HFF-Myc (cell line): ENCODE data around the gene BEND4.

Experiments used
- DNase-seq: peaks from one replicate; pipeline ENCODE4 v3.0.0-alpha.2; 2011; ENCODE audit warnings: low read depth; ENCODE audit errors: extremely low read depth
- H3K4me3 ChIP-seq: replicated peaks from 2 replicates; pipeline ENCODE4 v1.5.1; 2011; ENCODE audit warnings: low read depth, mild to moderate bottlenecking, control low read depth, low read length
- TF ChIP-seq, protein P1 (sequence below): IDR thresholded peaks from 2 replicates; pipeline ENCODE4 v1.5.1; 2012; ENCODE audit warnings: mild to moderate bottlenecking, low read depth, low read length, control low read depth; ENCODE audit errors: missing control alignments

The BEND4 gene

DNA sequence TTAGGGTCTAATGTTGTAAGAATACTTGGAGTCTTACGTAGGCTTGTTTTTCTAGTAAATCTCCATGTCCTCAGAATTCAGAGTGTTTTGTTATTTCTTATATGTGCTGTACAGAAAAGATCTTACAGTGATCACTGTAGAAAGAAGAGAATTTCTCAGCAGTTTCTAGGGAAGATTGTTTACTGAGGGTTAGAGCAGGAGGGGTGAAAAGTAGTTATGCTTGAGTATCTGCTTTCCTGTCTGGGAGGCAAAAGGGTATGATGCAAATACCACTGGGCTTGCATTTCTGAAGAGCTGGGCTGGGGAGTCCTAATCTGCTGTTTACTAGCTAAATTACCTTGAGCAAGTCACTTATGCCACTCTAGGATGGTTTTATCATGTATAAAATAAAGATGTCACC lies 78.2 kb downstream of the BEND4 start:
- no peak for DNase-seq
- no peak overlapping the region for H3K4me3 ChIP-seq
- TF ChIP-seq, protein P1, sequence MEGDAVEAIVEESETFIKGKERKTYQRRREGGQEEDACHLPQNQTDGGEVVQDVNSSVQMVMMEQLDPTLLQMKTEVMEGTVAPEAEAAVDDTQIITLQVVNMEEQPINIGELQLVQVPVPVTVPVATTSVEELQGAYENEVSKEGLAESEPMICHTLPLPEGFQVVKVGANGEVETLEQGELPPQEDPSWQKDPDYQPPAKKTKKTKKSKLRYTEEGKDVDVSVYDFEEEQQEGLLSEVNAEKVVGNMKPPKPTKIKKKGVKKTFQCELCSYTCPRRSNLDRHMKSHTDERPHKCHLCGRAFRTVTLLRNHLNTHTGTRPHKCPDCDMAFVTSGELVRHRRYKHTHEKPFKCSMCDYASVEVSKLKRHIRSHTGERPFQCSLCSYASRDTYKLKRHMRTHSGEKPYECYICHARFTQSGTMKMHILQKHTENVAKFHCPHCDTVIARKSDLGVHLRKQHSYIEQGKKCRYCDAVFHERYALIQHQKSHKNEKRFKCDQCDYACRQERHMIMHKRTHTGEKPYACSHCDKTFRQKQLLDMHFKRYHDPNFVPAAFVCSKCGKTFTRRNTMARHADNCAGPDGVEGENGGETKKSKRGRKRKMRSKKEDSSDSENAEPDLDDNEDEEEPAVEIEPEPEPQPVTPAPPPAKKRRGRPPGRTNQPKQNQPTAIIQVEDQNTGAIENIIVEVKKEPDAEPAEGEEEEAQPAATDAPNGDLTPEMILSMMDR, result no peak

DNA sequence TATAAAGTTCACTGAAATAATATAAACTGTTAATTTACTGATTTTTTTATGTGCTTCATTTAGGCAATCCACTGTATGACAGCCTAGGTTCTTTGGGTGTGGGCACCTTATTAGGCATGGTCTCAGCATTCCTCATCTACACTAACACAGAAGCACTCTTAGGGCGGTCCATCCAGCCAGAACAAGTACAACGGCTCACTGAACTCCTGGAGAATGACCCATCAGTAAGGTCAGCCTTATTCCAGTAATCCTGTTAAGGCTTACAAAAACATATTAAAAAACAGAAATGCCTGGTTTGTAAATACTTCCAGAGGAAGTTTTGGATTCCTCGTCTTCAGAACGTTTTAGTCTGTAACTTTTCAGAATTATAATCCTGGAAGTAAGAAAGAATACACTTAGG lies 82.0 kb downstream of the BEND4 start:
- H3K4me3 ChIP-seq, result no peak overlapping the region
- DNase-seq, result no peak
- TF ChIP-seq, protein P1, result no peak

DNA sequence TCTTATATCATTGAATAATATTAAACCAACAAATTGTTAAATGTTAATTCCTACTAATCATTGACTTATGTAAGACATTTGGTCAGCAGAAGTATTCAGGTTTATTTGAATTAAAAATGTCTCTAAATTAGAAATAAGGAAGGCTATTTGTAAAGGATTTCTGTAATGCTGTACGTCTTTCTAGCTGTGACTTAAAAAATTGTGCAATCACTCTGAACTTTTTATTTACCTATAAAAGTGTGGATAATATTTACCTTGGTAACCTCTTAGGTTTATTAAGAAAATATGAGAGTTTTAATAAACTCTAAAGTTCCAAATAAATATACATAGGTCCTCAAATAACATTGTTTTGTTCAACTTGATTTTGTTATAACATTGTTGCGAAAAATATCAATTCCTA lies 85.2 kb downstream of the BEND4 start:
- TF ChIP-seq, protein P1, result no peak
- DNase-seq, result no peak

DNA sequence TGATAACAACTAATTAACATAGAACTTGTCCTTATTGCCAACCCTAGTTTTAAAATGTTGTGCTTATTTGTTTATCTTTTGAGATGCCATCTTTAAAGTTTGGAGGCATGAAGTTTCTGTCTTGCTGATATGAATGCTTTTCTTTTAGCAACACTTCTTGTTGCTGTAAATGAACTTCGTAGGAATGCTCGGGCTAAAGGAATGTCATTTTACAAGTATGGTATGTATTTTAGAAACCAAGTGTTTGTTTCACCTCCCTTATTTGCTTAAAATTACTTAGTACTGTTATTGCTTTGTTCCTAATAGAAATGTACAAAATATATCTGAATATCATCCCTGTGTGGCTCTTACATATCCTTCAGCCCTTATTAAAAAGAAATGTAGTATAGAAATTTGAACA lies 86.1 kb downstream of the BEND4 start:
- DNase-seq, result no peak
- no peak overlapping the region for H3K4me3 ChIP-seq
- TF ChIP-seq, protein P1, result no peak

More for the DNA sequence above, 85.2 kb downstream of the BEND4 start:
- no peak overlapping the region for H3K4me3 ChIP-seq
